Erythroblast (primary cell): ENCODE results near the gene GDF10.

Source experiments
- DNase-seq, 2 experiments: peaks; one replicate each; lab custom pipeline; 2025; lab: John Stamatoyannopoulos, UW
- GATA1 ChIP-seq: IDR thresholded peaks from 2 replicates; pipeline ENCODE4 v1.6.1; 2011; ENCODE audit warnings: low read depth, mild to moderate bottlenecking, control low read depth, low read length, moderate library complexity
- POLR2A ChIP-seq: IDR thresholded peaks from 2 replicates; pipeline ENCODE4 v1.6.1; 2011; ENCODE audit warnings: mild to moderate bottlenecking, low read length

The GDF10 gene

DNA sequence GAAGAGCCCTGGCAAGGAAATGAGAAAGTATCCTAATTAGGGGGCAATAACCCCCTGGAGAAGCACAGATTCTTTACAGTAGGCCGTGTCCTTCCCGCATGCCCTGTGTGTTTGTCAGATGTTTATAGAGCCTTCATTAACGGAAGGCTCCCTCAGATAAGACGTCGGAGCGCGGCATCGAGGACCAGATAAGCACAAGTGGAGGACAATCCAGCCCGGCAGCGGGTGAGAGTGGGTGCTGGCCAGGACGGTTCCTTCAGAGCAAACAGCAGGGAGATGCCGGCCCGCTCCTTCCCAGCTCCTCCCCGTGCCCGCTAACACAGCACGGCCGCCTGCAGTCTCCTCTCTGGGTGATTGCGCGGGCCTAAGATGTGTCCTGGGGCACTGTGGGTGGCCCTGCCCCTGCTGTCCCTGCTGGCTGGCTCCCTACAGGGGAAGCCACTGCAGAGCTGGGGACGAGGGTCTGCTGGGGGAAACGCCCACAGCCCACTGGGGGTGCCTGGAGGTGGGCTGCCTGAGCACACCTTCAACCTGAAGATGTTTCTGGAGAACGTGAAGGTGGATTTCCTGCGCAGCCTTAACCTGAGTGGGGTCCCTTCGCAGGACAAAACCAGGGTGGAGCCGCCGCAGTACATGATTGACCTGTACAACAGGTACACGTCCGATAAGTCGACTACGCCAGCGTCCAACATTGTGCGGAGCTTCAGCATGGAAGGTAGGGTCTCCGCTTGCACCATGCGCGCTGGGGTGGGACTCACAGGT lies 22.5 kb downstream of the GDF10 start, which contains the start of gene GDF2:
Gene GDF2, plus strand, starts transcription at position 155 of the 762 bp plus-strand sequence. Its CDS starts 215 bp downstream, at position 370.
- TF ChIP-seq GATA1 (no peak), POLR2A (no peak)
- peak; percentile 48 to 76 for DNase-seq

DNA sequence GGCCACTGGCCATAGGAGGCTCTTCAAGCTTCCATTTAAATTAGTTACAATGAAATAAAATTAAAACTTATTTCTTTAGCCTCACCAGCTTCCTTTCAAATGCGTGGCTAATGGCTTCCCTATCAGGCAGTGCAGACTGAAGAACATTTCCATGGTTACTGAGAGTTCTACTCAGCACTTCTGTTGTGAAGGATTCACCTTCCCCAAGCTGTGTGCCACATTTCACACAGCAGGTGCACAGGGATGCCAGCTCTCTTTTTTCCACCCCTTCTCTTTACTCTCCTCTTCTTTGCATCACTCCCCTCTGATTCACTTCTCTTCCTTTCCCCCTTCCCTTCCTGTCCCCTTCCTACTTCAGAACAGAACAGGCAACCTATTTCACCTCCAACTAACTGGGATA lies 23.1 kb downstream of the GDF10 start:
- DNase-seq, result no peak
- no peak for TF ChIP-seq POLR2A
- TF ChIP-seq GATA1, result no peak

DNA sequence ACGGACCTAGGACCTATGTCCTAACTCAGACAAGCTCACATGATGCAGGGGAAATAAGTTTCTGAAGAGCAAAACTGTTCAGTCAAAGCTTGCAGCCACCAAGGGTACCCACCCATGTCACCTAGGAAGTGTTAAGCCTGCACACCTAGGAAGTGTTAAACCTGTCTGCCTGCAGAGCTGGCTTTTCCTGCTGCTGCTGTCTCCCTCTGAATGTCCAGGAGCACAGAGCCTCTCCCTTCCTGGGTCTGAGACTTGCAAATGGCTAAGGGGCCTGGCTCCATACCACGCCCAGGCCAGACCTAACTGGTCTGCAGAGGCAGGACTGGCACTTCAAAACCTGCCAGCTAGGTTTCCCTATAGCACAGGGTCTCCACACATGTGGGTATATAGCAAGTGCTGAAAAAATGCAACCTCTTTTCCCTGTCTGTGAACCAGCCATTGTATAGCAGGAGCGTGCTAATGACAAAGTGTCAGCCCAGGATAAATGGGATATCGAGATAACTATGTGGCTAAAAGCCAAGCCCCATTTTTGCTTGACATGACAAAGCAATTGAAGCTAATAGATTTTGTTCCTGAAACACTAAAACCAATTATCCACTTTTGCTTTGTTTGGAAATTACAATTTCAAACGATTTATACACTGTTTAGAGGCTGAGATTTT lies 23.8 kb downstream of the GDF10 start:
- no peak for DNase-seq
- TF ChIP-seq GATA1, result no peak

DNA sequence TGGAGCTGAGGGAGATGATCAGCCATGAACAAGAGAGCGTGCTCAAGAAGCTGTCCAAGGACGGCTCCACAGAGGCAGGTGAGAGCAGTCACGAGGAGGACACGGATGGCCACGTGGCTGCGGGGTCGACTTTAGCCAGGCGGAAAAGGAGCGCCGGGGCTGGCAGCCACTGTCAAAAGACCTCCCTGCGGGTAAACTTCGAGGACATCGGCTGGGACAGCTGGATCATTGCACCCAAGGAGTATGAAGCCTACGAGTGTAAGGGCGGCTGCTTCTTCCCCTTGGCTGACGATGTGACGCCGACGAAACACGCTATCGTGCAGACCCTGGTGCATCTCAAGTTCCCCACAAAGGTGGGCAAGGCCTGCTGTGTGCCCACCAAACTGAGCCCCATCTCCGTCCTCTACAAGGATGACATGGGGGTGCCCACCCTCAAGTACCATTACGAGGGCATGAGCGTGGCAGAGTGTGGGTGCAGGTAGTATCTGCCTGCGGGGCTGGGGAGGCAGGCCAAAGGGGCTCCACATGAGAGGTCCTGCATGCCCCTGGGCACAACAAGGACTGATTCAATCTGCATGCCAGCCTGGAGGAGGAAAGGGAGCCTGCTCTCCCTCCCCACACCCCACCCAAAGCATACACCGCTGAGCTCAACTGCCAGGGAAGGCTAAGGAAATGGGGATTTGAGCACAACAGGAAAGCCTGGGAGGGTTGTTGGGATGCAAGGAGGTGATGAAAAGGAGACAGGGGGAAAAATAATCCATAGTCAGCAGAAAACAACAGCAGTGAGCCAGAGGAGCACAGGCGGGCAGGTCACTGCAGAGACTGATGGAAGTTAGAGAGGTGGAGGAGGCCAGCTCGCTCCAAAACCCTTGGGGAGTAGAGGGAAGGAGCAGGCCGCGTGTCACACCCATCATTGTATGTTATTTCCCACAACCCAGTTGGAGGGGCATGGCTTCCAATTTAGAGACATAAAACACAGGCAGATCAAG lies 25.6 kb downstream of the GDF10 start:
- no peak for DNase-seq
- TF ChIP-seq GATA1 (no peak), POLR2A (no peak)

DNA sequence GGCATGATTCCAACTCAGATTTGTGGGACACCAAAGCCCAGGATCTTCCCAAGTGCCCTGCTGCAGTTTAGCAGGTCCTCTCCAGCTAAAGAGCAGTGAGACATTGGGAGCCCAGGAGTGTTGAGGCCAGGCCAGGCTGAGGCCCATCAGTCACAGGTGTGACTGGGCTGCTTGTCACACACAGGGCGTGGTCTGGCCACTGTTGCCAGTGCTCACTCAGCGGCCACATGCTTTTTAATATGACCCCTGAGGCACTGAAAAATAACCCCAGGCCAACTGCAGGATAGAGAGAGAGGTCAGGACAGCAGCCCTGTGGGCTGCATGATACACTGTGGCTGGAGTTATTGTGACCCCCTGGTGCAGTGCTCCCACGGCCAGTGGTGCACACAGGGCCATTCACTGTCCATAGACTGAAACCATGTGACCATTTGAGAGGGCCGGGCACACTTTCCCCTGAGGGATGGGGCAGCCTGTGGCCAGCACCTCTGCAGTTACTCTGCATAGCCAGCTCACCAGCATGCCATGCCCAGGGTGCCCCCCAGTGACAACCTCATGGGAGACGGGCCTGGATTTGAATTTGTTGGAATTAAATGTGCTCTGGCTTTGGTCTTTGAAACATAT lies 26.4 kb downstream of the GDF10 start:
- no peak for TF ChIP-seq GATA1
- no peak for TF ChIP-seq POLR2A
- no peak for DNase-seq

DNA sequence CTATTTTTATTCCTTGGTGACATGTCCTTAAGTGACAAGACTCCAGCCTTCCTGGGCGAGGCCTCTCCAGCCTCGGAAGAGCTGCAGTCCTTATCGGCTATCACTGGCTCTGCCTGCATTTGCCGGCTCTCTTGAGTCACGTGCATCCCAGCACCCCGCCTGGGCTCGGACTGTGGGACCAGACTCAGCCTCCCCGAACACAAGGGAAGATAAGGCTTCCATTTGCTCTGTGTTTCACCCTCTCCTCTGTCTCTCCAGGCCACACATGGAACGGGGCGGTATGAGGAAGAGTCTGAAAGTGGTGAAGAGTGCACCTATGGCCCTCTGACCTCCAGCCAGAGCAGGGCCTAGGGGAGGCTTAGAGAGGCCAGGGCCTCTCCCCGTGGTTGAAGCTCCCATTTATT lies 26.9 kb downstream of the GDF10 start:
- peak; percentile 30 to 36 for DNase-seq
- TF ChIP-seq GATA1 (no peak), POLR2A (no peak)

DNA sequence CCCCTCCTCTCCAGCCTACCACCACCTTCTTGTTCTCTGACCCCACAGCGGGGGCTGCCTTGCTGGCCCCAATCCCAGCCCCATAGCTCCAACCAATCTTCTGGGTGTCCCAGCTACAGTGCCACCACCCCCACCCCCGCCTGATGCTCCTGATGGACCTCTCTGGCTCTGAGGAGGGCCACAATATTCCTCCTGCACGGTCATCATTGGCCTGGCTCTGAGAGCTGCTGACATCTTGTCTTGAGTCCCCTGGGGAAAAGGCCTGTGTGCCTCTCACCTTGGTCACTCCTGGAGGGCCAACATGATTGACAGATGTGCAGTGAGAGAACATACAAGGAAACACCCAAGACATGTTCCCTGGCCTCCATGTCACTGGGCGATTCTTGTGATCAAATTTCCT lies 29.9 kb downstream of the GDF10 start:
- TF ChIP-seq POLR2A (no peak), GATA1 (no peak)
- DNase-seq, result no peak

DNA sequence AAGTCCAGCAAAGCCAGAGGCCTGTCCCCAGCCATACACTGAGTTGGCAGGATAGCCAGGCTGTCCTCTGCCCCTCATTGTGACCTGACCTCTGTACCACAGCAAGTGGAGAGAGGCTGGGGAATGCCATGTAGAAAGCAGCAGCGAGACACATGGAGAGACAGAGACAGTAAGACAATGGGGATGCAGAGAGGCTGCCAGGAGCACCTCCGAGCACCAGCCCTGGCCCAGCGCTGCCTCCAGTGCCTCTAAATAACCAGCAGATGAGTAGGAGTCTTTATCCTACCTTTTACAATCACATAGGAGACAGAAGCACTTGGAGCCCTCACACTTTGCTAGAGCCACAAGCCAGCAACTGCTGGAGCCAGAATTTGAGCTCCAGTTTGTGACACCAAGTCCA lies 30.4 kb downstream of the GDF10 start:
- TF ChIP-seq GATA1 (no peak), POLR2A (no peak)
- no peak for DNase-seq

DNA sequence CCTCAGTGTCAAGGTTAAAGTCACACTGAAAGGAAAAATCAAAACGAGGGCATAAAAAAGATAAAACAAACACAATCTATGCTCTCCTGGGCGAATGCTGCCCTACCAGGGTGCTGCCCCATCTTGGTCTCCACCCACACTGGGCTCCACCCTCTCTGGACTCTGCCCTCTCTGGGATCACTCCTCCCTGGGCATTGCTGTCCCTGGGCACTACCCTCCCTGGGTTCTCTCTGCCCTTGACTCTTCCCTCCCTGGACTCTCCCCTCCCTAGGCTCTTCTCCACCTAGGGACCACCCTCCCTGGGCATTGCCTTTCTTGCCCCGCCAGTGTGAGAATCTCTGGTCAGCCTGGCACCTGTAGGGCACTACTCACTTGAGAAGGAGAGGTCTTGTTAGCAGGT lies 30.8 kb downstream of the GDF10 start:
- TF ChIP-seq GATA1 (no peak), POLR2A (no peak)
- DNase-seq, result no peak

DNA sequence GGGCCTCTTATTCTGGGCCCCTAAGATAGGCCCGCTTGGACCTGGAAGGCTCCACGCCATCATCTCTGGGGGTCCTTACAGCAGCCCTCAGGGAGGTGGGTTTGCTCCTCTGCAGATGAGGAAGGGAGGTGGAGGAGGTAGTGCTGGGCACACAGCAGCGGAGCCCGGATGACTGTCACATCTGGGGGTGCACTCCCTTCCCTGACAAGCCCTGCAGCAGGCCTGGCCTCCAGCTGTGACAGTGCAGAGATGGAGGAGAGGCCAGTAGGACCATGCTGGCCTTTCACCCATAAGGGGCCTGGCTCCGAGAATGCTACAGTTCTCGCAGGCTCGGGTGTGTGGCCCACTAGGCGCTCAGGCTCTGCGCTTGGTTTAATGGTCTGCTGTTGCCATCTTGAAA lies 31.5 kb downstream of the GDF10 start:
- no peak for DNase-seq
- no peak for TF ChIP-seq POLR2A
- TF ChIP-seq GATA1, result no peak

DNA sequence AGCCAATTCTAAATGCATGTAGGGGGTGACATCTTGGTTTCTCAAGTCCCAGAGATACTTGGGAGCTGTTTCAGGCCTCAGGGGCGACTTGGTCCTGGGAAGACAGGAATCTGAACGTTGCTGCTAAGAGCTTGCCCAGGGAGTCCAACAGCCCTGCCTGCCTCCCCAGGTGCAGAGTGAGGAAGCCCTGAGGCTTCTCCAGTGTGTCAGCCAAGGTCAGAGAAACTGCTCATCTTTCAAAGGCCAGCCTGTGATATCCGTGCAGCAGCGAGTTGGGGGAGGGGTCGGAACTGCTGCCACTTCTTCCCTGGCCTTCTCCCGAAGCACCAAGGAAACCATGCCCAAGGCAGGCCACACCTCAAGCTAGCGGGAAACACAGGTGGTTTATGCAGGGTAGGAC lies 32.0 kb downstream of the GDF10 start:
- TF ChIP-seq POLR2A, result no peak

DNA sequence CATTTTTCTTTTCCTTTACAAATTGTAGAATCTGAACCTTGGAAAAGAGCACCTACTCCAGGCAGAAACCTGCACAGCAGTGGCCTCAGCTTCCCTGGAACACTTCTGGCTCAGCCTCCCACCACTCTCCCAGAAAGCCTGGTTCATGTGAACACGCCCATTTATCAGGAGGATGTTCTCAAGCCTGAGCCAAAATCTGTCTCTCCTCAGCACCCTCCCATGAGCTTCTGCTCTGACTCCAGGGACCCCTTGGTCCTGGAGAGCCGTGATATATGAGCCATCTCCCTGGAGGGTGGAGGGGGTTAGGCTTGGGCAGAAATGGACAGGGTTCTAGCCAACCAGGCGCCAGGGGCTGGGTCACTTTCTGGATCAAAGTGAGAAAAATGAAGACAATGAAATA lies 32.4 kb downstream of the GDF10 start:
- no peak for DNase-seq
- TF ChIP-seq GATA1, result no peak
- no peak for TF ChIP-seq POLR2A

More for the DNA sequence above, 32.0 kb downstream of the GDF10 start:
- DNase-seq, result no peak

DNA sequence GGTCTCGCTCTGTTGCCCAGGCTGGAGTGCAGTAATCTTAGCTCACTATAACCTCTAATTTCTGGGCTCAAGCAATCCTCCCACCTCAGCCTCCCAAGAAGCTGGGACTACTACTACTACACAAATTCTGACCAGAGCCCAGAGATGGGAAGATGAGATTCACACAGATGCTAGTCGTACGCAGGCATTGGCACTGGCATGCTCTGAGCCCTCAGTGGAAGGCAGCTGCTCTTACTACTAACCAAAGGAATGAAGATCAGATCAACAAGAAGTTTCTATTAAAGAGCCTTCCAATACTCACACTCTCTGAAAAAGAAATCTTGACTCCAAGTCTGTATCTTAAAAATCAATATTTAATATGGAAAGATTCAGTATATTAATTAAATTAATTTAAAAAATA lies 32.9 kb downstream of the GDF10 start:
- DNase-seq, result no peak
- no peak for TF ChIP-seq GATA1
- no peak for TF ChIP-seq POLR2A
